Caki2 (cell line): Measurements from ENCODE around the gene ITSN1. TPM values are rescaled to one million over a fixed set of nuclear protein-coding genes. Genes with fewer than 3 reads are reported as not detected.

Experiments used
- DNase-seq: peaks from one replicate; pipeline ENCODE4 v3.0.0-alpha.2; 2015; ENCODE audit warnings: low read depth
- in situ Hi-C: cut with HindIII; loops from 2 replicates; pipeline ENCODE4 v1.10.0; 2016; ENCODE audit warnings: low sequenced_read_pairs, low pct_unique_long_range_greater_than_20kb, mixed read lengths
- total RNA-seq: library from RNA; depleted of rRNA; stranded (reverse); fragments of >200 nt; shearing (Covaris generic); gene quantifications from 2 replicates; pipeline ENCODE4 v1.2.3, GENCODE V29; 2014; ENCODE audit warnings: low replicate concordance

ITSN1 gene
- total RNA-seq, 1 experiment from 2014 or later = 36.1 TPM

DNA sequence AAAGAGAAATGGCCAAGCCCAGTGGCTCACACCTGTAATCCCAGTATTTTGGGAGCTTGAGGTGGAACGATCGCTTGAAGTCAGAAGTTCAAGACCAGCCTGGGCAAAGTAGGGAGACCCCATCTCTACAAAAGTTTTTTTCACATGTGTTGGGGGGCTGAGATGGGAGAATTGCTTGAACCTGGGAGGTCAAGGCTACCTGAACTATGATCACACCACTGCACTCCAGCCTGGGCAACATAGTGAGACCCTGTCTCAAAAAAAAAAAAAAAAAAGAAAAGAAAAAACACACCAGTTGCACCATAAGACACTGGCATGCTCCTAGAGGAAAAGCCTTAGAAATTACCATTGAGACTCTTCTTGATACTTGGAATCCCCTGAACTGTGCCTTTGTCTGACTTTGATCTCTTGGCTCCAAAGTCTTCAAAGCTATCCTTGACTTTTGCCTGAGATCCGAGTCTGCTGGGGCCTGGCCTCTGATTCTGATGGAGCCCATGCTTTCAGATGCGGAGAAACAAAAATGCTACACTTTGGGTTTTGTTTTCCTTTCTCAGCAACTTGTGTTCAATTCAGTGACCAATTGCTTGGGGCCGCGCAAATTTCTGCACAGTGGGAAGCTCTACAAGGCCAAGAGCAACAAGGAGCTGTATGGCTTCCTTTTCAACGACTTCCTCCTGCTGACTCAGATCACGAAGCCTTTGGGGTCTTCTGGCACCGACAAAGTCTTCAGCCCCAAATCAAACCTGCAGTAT, 239.6 kb downstream of the ITSN1 start:
- in situ Hi-C loops = no loop called here
- no peak for DNase-seq

DNA sequence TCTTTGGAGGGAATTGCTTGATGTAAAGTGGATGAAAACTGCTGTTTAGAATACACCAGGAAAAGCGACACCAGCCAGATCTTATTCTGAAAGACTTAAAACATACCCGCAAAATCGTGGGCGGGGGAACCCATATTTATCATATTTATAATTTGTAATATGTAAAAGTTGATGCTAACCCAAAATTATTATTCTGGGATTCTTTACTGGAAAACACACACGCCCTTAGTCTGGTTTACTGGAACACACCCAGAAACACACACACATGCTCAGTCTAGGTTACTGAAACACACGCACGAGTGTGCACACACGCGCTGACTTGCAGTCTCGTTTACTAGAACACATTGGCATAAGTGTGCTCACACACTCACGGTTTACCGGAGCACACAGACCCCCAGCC, 240.8 kb downstream of the ITSN1 start:
- no peak for DNase-seq
- in situ Hi-C loops = no loop called here

DNA sequence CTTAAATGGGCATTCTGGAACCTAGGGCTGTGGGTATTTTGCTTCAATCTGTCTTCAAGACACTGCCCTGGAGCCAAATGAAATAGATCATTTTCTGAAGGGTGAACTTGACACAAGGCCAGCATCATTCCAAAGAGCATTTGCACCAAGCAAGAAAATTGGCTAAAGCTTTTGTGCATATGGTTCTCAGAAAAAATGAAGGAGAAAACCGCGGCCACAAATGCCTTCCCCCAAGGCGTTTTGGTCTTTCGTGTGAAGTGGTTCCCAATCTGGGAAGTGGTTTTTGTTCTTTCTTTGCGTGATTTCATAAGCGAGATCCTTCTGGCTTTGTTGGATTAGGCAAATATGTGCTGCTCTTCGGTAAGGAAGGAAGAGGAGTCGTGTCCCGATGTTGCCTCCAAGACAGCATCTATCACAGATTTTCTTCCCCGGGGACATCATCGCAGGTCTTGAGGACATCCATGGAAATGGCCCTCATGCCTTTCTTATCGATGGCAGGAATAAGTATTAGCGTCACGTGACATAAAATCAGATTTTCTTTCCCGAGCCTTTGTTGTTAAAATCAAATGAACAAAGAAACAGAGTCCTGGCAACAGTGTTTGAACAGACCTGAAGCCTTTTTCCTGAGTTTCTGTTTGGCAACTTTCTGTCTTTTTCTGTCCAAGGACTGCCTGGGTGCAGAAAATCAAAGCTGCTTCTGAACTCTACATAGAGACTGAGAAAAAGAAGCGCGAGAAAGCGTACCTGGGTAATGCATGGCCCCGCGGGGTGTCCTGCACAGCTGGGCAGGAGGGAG, 242.3 kb downstream of the ITSN1 start:
- in situ Hi-C loops = no loop called here

DNA sequence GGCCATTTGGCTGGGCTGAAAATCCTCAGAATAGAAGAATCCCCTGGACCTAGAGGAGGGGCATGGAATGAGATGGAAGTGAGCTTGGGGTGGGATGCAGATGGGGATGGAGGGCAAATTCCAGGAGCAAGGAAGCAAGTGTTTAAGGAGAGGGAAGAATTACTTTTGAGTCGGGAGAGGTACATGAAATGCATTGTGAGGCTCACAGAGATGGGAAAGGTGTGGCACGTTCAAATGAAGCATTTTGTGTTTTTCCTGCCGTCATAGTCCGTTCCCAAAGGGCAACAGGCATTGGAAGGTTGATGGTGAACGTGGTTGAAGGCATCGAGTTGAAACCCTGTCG, 242.8 kb downstream of the ITSN1 start:
- in situ Hi-C loops = no loop called here

More for the DNA sequence above, 242.3 kb downstream of the ITSN1 start:
- no peak for DNase-seq

DNA sequence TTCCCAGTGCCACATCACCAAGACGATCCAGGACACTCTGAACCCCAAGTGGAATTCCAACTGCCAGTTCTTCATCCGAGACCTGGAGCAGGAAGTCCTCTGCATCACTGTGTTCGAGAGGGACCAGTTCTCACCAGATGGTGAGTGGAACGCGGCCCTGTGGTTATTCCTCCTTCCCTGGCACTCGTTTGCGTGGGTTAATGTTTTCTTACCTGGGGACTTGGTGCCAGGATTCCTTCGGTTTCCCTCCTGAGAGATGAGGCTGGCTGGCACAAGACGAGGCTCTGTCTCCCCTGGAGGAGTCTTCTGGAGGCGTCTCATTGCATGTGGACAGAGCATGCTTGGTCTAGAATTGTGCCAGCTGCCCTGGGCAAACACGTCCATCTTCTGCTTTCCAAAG, 244.0 kb downstream of the ITSN1 start:
- no peak for DNase-seq
- in situ Hi-C loops = no loop called here

More for the DNA sequence above, 242.8 kb downstream of the ITSN1 start:
- DNase-seq = no peak

DNA sequence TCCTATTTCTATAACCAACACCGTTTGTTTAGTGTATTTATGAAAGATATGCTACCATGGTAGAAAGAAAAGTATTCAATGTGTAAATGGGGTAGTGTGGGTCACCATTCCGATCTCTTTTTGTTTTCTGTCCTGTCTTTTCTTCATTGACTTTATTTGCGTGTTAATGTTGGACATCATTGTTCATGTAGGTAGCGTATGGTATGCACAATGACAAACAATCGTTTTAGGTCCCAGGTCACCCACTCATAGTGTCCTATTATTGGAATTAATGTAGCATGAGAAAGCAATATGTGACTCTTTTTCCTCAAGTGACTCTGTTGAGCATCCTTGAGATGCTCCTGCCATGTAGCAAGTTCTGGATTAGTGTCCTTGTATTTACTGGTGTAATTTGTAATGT, 247.9 kb downstream of the ITSN1 start:
- DNase-seq = no peak
- in situ Hi-C loops = no loop called here

DNA sequence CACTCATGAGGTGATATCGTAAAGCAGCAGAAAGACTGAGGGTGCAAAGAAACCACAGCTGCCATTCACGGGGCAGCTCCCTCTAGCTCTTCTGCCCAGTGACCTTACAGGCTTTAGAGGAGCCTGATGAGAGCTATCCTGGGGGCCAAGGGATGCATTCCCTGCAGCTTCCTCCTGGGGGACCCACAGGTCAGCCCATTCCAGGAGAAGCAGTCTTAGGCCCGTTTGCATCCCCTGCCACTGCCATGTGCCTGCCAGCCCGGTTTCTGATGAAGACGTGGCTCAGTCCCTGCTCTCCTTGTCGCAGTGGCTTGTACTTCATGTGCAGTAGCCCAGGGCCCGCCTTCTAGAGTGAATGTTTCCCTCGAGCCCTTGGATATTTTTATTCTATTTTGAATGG, 250.6 kb downstream of the ITSN1 start:
- in situ Hi-C loops = no loop called here
- no peak for DNase-seq

DNA sequence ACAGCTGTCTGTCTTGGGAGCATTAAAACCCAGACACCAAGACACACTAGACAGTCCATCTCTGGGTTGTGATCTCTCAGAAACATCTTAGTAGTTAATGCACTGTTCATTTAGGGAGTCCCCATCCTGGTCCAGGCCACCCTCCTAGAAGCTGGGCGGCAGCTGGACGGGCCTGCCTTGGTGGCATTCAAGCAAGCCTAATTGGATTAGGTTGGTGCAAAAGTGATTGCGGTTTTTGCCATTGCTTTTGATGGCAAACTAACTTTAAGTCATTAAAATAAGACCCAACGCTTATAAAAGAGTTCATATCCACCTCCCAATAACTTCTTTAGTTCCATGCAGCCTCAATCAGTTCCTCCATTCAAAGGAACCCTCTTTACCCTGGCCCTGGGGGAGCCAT, 251.6 kb downstream of the ITSN1 start:
- in situ Hi-C loops = no loop called here

DNA sequence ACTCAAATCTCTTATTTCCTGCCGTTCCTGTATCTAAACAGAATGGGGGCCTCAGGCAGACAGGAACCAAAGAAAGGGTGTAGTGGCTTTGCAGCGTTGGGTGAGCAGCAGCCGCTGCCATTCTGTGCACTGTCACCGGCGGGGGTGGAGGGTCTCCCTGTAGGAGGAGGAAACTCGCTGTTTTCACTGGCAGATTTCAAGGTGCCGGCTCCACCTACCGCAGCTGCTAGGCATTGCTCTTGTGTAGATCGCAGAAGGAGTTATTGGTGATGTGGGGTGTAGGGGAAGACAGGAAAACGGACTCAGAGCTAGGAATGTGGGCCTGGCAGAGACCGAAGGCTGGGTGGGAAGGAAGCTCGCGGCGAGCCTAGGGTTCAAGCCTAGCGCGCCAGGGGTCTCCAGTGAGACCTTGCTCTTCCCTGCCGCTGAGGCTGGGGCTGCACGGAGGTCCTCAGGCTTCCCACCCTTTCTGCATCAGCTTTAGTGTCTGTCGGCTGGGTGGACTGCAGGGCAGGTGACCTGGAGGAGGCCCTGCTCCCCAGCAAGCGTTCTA, 252.5 kb downstream of the ITSN1 start:
- in situ Hi-C loops = no loop called here

More for the DNA sequence above, 251.6 kb downstream of the ITSN1 start:
- no peak for DNase-seq

DNA sequence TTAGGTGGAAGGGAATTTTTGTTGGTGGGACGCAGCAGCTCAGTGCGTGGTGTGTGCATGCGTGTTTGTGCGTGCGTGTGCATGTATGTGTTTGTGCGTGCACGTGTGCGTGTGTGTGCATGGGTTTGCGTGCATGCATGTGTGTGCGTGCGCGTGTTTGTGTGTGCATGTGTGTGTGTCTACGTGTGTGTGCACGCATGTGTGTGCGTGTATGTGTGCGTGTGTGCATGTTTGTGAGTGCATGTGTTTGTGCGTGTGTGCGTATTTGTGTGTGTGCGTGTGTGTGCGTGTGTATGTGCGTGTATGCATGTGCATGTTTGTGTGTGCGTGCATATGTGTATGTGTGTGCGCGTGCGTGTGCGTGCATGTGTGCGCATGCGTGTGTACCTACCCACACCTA, 253.1 kb downstream of the ITSN1 start:
- in situ Hi-C loops = no loop called here
- DNase-seq = no peak

More for the DNA sequence above, 252.5 kb downstream of the ITSN1 start:
- DNase-seq = peak; percentile 80

DNA sequence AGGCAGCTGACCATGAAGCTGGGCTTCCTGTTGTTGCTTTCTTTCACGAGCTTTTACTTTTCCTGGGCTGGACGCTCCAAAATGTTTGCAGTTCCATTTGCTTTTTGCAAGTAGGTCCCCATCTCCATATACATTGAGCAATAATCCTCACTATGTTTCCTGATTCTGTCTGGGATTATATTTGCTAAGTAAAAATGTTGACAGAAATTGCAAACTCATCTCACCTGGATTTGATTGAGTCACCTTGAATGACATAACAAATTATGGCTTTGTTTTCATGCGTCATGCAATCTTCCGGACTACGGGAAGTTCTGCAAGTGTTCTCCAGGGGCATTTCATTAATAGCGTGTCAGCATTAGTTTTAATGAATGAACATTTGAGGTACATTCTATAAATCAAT, 254.4 kb downstream of the ITSN1 start:
- in situ Hi-C loops = no loop called here
- DNase-seq = no peak

DNA sequence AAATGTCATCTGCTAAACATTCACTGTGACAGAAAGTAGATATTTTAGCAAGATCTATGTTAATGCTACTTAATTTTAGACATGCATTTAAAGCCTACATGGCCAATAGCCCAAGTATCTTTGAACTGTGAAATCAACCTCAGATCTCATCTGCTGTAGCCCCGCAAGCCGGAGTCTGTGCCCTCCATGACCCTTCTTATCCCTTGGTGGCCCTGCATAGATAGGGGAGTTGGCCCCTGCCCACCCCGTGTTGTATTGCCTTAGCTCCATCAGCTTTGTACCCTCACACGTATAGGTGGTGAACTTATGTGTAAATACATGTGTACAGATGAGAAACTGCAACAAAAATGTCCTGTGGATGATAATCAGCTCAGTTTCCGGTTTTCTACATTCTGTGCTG, 254.8 kb downstream of the ITSN1 start:
- no peak for DNase-seq
- in situ Hi-C loops = no loop called here

DNA sequence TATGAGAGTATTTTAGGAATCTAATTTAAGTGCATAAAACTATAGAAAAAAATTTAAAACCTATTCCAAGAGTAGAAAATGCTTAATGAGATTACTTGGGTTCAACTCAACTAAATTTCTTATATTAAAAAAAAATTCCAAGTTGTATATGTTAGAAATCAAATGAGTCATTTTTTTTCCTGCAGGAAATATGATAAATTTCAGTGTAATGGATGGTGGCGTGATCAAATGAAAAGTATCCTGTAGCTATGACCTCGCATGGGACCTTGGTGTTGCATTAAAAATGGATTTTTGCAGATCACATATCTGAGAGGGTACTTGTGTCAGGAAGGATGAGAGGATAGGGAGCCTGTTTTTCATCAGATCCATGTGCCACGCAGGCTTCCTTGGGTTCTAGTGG, 255.4 kb downstream of the ITSN1 start:
- in situ Hi-C loops = no loop called here
- DNase-seq = no peak

DNA sequence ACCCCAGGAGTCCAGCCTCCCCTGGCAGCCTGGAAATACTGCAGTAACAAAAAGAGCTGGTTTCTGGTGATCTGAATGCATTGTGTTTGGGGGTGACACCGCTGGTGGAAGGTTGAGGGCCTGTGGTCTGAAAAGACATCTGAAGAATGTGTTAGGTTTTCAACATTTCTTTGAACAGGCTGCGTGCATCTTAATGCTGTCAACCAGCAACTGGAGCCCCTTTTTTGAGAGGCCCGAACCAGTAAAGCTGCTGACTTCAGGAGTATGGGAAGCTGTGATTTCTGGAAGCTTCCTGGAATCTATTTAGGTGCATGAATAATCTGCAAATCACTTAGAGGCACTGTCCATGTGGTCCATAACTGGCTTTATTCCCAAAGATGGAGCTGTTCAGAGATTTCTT, 256.3 kb downstream of the ITSN1 start:
- in situ Hi-C loops = no loop called here
- DNase-seq = no peak

DNA sequence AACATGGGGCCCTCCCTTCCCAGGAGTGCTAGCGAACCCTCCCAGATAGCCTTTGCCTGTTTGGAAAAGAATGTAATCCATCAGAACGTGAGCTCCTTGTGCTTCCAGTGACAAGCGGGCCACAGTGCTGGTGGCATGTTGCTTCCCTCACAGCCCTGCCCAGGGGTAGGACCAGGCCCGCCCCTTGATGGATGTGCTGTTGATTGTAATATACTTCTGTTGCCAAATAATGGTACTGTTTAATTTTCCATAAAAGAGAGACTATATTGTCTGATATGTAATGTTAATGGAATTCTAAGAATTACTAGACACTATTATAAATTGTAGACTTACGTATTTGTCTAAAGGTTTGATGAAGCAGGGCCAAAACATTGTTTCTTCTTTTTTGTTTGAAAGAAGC, 256.9 kb downstream of the ITSN1 start:
- in situ Hi-C loops = no loop called here
- no peak for DNase-seq

DNA sequence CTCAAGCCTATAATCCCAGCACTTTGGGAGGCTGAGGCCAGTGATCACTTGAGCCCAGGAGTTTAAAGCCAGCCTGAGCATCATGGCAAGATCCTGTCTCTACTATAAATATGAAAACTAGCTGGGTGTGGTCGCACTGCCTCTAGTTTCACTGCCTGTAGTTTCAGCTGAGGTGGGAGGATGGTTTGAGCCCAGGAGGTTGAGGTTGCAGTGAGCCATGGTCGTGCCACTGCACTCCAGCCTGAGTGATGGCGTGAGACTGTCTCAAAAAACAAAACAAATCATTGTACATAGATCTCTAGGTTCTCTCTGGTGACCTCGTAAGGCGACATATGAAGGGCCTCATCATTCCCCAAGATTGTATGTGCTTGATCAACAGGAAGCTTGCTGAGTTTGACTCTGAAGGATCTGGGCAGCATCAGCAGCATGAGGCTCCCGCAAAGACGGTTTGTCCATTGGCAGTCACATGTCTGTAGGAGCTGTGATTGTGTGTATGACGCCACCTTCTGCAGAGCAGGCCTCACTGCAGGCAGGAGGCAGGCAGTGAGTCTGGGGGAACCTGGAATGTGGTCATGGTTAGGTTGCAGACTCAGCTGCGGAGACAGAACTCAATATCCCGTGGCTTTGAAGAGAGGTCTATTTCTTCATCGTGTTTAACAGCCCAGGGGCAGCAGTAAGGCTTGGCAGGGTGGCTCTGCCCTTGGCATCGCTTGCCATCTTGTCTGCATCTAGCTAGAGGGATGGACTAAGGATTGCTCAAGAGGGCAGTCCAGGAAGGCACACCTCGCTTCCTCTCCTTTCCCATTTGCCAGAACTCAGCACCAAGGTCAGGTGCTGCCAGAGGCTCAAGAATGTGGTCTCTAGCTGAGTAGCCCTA, 259.3 kb downstream of the ITSN1 start:
- in situ Hi-C loops = no loop called here

DNA sequence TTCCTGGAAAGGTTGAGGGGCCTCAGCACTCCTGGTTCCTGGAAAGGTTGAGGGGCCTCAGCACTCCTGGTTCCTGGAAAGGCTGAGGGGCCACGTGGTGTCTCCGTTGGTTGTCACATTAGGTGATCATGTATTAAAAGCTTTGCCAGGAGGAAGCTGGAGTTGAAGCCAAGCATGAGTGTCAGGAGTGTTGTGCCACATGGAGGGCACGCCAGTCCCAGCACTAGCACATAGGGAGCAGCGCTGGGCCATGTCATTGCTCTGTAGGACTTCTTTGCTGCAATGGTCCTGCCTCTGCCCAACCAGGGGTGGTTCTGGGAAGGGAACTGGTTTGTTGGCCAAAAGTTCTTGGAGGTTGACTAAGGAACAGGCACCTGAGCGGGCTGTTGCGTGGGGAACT, 260.0 kb downstream of the ITSN1 start:
- in situ Hi-C loops = no loop called here
- DNase-seq = no peak

More for the DNA sequence above, 259.3 kb downstream of the ITSN1 start:
- DNase-seq = peak; percentile 31

DNA sequence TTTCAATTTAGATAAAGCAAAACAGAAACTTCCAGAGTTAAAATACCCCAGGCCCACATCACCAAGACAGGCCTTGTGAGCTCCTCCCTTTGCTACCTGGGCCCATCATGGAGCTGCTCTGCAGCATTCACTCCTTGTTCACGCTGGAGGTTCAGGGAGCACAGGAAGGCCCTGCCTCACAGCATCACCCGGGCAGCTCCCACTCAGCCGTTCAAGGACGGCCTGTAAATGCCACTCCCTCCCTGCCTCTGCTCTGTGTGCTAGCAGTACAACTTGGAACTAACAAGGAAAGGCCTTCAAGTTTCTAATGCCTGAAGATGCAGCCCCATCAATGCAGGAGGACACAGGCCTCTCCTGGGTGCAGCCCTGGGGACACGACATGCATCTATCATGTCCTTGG, 261.7 kb downstream of the ITSN1 start:
- DNase-seq = no peak
- in situ Hi-C loops = no loop called here

DNA sequence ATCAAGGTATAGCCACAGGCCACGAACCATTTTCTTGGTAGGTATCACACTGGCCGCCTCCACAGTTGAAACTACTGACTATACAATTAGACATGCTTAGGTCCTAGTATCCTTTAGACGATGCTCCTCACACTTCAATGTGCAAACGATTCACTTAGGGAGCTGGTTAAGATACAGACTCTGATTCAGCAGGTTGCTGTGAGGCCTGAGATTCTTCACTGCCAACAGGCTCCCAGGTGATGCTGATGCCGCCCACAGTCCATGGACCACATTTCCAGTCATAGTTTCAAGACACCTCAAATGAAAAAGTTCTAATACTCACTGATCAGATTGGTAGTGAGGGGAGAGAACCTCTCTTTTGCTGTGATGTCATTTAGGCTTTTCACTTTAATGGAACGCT, 266.5 kb downstream of the ITSN1 start:
- DNase-seq = no peak
- in situ Hi-C loops = no loop called here
